Astrocyte (in vitro differentiated cells and primary cell): Measurements from ENCODE around the gene SFT2D2.

Experiments used
- EZH2 ChIP-seq: IDR thresholded peaks from 2 replicates; pipeline ENCODE4 v1.6.1; 2012; ENCODE audit warnings: mild to moderate bottlenecking, low read length, inconsistent platforms; ENCODE audit not compliant: insufficient read depth
- TF ChIP-seq, protein P1 (sequence below): IDR thresholded peaks from 2 replicates; pipeline ENCODE4 v1.5.1; 2011; ENCODE audit warnings: low read depth, mild to moderate bottlenecking, inconsistent platforms, low read length, moderate library complexity; ENCODE audit not compliant: insufficient read depth

DNA sequence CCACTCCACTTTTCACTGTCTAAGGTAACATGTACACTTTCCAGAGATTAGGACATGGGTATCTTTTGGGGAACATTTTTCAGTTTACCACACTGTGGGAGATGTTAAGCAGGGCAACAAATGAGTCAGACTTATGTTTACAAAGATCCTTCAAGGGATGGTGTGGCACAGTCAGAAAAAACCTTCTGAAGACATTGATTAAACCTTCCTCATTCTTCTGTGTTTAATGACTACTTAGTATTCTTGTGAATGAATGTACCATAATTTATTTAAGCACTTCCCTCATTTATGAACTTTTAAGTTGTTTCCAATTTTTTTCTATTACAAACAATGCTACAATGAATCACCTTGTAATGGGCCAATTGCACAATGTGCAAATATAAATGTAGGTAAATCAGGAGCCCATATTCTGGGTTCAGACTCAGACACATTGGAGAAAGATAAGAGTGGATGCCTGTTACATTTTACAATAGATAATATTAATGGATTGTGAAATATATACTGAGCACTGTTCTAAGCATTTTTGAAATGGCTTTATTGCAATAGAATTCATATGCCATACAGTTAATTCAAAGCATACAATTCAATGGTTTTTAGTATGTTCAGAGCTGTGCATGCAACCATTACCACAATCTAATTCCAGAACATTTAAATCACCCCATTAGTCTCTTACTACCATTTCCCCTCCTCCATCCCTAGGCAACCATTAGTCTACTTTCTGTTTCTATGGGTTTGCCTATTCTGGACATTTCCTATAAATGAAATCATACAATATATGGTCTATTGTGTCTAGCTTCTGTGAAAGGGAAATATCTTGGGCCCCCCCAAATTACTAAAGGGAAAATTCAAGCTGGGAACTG, 1.9 kb upstream of the SFT2D2 start:
- TF ChIP-seq, protein P1, sequence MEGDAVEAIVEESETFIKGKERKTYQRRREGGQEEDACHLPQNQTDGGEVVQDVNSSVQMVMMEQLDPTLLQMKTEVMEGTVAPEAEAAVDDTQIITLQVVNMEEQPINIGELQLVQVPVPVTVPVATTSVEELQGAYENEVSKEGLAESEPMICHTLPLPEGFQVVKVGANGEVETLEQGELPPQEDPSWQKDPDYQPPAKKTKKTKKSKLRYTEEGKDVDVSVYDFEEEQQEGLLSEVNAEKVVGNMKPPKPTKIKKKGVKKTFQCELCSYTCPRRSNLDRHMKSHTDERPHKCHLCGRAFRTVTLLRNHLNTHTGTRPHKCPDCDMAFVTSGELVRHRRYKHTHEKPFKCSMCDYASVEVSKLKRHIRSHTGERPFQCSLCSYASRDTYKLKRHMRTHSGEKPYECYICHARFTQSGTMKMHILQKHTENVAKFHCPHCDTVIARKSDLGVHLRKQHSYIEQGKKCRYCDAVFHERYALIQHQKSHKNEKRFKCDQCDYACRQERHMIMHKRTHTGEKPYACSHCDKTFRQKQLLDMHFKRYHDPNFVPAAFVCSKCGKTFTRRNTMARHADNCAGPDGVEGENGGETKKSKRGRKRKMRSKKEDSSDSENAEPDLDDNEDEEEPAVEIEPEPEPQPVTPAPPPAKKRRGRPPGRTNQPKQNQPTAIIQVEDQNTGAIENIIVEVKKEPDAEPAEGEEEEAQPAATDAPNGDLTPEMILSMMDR = no peak
- TF ChIP-seq EZH2 = no peak
